NCI-H1092 treated with DMSO at 0.1 percent for 48 hours (cell line): Measurements from ENCODE around the gene ACADL.
A peak's percentile ranks its signal among the peaks of the same experiment; 100 is the strongest.
"Not testable (repeated sequence)": the region's sequence is repeated elsewhere in the genome, so short reads cannot be mapped to it uniquely, and the experiment has no call there.

Experiments
- DNase-seq: peaks from one replicate; lab custom pipeline; 2025; lab: John Stamatoyannopoulos, UW

Gene ACADL

GRCh38 chr2:210203147-210203546, 22.1 kb downstream of the ACADL start:
- no peak for DNase-seq

GRCh38 chr2:210199854-210200253, 25.4 kb downstream of the ACADL start:
- DNase-seq = no peak

GRCh38 chr2:210199186-210199765, 26.0 kb downstream of the ACADL start:
- DNase-seq = peak; percentile 9

GRCh38 chr2:210198326-210198725, 26.9 kb downstream of the ACADL start:
- DNase-seq = no peak

GRCh38 chr2:210197720-210198119, 27.5 kb downstream of the ACADL start:
- no peak for DNase-seq

GRCh38 chr2:210195101-210195852, 30.0 kb downstream of the ACADL start:
- peak; percentile 59 for DNase-seq

- no peak for DNase-seq
These were observed 34.9 kb downstream of the ACADL start for GRCh38 chr2:210190345-210190744.

GRCh38 chr2:210189452-210190138, 35.7 kb downstream of the ACADL start:
- DNase-seq = no peak

GRCh38 chr2:210188755-210189154, 36.5 kb downstream of the ACADL start:
- no peak for DNase-seq

GRCh38 chr2:210188190-210188589, 37.1 kb downstream of the ACADL start:
- no peak for DNase-seq

GRCh38 chr2:210183936-210184335, 41.3 kb downstream of the ACADL start:
- DNase-seq = not testable (repeated sequence)

- DNase-seq = not testable (repeated sequence)
These were observed 43.6 kb downstream of the ACADL start for GRCh38 chr2:210181606-210182088.

GRCh38 chr2:210181033-210181605, 44.1 kb downstream of the ACADL start:
- not testable (repeated sequence) for DNase-seq

GRCh38 chr2:210180477-210180876, 44.8 kb downstream of the ACADL start:
- no peak for DNase-seq

- DNase-seq = no peak
These were observed 45.8 kb downstream of the ACADL start for GRCh38 chr2:210179351-210179990.

- DNase-seq = no peak
These were observed 47.5 kb downstream of the ACADL start for GRCh38 chr2:210177769-210178168.

- DNase-seq = not testable (repeated sequence)
These were observed 48.1 kb downstream of the ACADL start for GRCh38 chr2:210177115-210177514.

- DNase-seq = no peak
These were observed 51.2 kb downstream of the ACADL start for GRCh38 chr2:210174086-210174485.

- DNase-seq = no peak
These were observed 53.0 kb downstream of the ACADL start for GRCh38 chr2:210172219-210172575.

GRCh38 chr2:210171309-210172218, 53.7 kb downstream of the ACADL start, which contains the start of gene KANSL1L:
TSS of gene KANSL1L (minus strand) at chr2:210171409. CDS start at chr2:210154582, 16,827 bp downstream.
- DNase-seq = peak; percentile 94
